K562 (cell line): ENCODE measurements around the gene GP2. TPM values are rescaled to one million over a fixed set of nuclear protein-coding genes. Genes with fewer than 3 reads are reported as not detected.

Experiments
- ATAC-seq: fragments of 200-7000 bp; cut with Tn5 transposase; 3 replicates; pipeline ENCODE4 v1.9.1; 2020; ENCODE audit warnings: moderate library complexity
- BruUV-seq: library from RNA; stranded (reverse); fragments of 400-500 nt; replicated peaks from 2 replicates; lab custom pipeline; 2021; lab: Mats Ljungman, UMichigan
- CTCF ChIA-PET: fragments of 300-600 bp; formaldehyde crosslinking; extraction: SDS; loops from one replicate; lab custom pipeline; 2021; ENCODE audit warnings: low intra/inter-chr PET ratio; lab: Yijun Ruan, JAX
- POLR2A ChIA-PET: fragments of 300-600, 350-650 bp; sonication (Branson Sonifier 250); formaldehyde crosslinking; extraction: SDS; loops from one replicate; lab custom pipeline; 2021; ENCODE audit warnings: antibody characterized with exemption, inconsistent platforms; lab: Yijun Ruan, JAX
- DNase-seq, 4 experiments: peaks; one replicate each; pipeline versions ENCODE4 v3.0.0 to v3.0.0-alpha.2; 2011 to 2018; ENCODE audit warnings: low spot score in 3 of 4, mixed read lengths in 3 of 4; ENCODE audit errors: extremely low read depth in 1 of 4
- FAIRE-seq: peaks from 2 replicates; lab custom pipeline; 2011; peaks lifted over from hg19 to GRCh38; lab: Jason Lieb, UNC
- H2AFZ ChIP-seq: 2 replicates; pipeline ENCODE4 v1.6.0; 2011; ENCODE audit warnings: low read depth, low read length, control low read depth, inconsistent platforms
- H3K27ac ChIP-seq: fragments of 200-600 bp; 3 replicates; pipeline ENCODE4 v1.8.0; 2011; ENCODE audit warnings: low read depth, mild to moderate bottlenecking, control low read depth, inconsistent platforms, low read length, moderate library complexity, mixed read lengths; ENCODE audit errors: extremely low read depth
- H3K27me3 ChIP-seq, 2 experiments: fragments of 300-600 bp in 1 of 2; 2 replicates in 1 of 2; 3 replicates in 1 of 2; pipeline versions ENCODE4 v1.6.0 to v1.8.0; 2011; ENCODE audit warnings: inconsistent platforms in 2 of 2, low read length in 2 of 2, mild to moderate bottlenecking in 1 of 2, mixed read lengths in 1 of 2, moderate library complexity in 1 of 2; ENCODE audit not compliant: control insufficient read depth in 2 of 2, insufficient read depth in 2 of 2
- H3K36me3 ChIP-seq: fragments of 300-600 bp; 3 replicates; pipeline ENCODE4 v1.8.0; 2011; ENCODE audit warnings: mild to moderate bottlenecking, low read length, inconsistent platforms; ENCODE audit not compliant: control insufficient read depth, insufficient read depth
- H3K4me1 ChIP-seq, 2 experiments: fragments of 200-600 bp in 1 of 2; replicated peaks in 1 of 2; 2 replicates in 1 of 2; 3 replicates in 1 of 2; pipeline versions ENCODE4 v1.5.1 to v1.8.0; 2011; ENCODE audit warnings: inconsistent platforms in 2 of 2, low read length in 2 of 2, mild to moderate bottlenecking in 1 of 2, mixed read lengths in 1 of 2, moderate library complexity in 1 of 2; ENCODE audit not compliant: control insufficient read depth in 2 of 2, insufficient read depth in 2 of 2
- H3K4me2 ChIP-seq: 2 replicates; pipeline ENCODE4 v1.6.1; 2011; ENCODE audit warnings: low read length, control low read depth, inconsistent platforms, mixed read lengths; ENCODE audit not compliant: insufficient read depth
- H3K4me3 ChIP-seq: fragments of 200-600 bp; sonication (generic), shearing (Covaris generic); 2 replicates; pipeline ENCODE4 v1.5.1; 2016; ENCODE audit warnings: control low read depth, inconsistent platforms
- H3K79me2 ChIP-seq: fragments of 200-600 bp; 3 replicates; pipeline ENCODE4 v1.8.0; 2011; ENCODE audit warnings: low read length, inconsistent platforms; ENCODE audit not compliant: control insufficient read depth, insufficient read depth
- H3K9ac ChIP-seq, 2 experiments: 2 replicates each; pipeline versions ENCODE4 v1.6.0 to v1.6.1; 2011; ENCODE audit warnings: low read depth in 2 of 2, low read length in 2 of 2, control low read depth in 1 of 2, inconsistent platforms in 1 of 2, mild to moderate bottlenecking in 1 of 2, mixed read lengths in 1 of 2; ENCODE audit not compliant: insufficient read depth in 1 of 2
- H3K9me1 ChIP-seq: one replicate; pipeline ENCODE4 v1.6.0; 2011; ENCODE audit warnings: inconsistent platforms, mild to moderate bottlenecking, low read length, moderate library complexity; ENCODE audit not compliant: control insufficient read depth, insufficient read depth
- H3K9me3 ChIP-seq: replicated peaks from 2 replicates; pipeline ENCODE4 v1.5.1; 2011; ENCODE audit warnings: low read depth, low read length, inconsistent platforms; ENCODE audit not compliant: control insufficient read depth, insufficient read depth
- H4K20me1 ChIP-seq: replicated peaks from 2 replicates; pipeline ENCODE4 v1.6.1; 2011; ENCODE audit warnings: low read length, inconsistent platforms, mixed read lengths; ENCODE audit not compliant: control insufficient read depth, insufficient read depth
- CTCF ChIP-seq, 3 experiments: IDR thresholded peaks in 2 of 3; conservative IDR thresholded peaks in 1 of 3; 2 replicates each; pipeline ENCODE4 v1.5.1; 2011 to 2012; ENCODE audit warnings: low read length in 3 of 3, mild to moderate bottlenecking in 3 of 3, control low read depth in 2 of 3, improper control_type of control experiment in 1 of 3, inconsistent platforms in 1 of 3, low read depth in 1 of 3, mixed read lengths in 1 of 3, moderate library complexity in 1 of 3; ENCODE audit not compliant: insufficient read depth in 2 of 3
- HMGN3 ChIP-seq: IDR thresholded peaks from 2 replicates; pipeline ENCODE4 v1.6.1; 2011; ENCODE audit warnings: borderline replicate concordance, low read depth, mild to moderate bottlenecking, mixed read lengths, low read length; ENCODE audit not compliant: insufficient read length; ENCODE audit errors: extremely low read depth
- MTF1 ChIP-seq: fragments of 250-450 bp; sonication (Bioruptor Pico); IDR thresholded peaks from 2 replicates; pipeline ENCODE4 v1.9.0; 2021; ENCODE audit warnings: moderate library complexity, mild to moderate bottlenecking, inconsistent platforms, borderline replicate concordance
- RERE ChIP-seq: sonication (generic); formaldehyde crosslinking; IDR thresholded peaks from 2 replicates; pipeline ENCODE4 v1.8.0; 2023; ENCODE audit warnings: missing genetic modification reagents, mild to moderate bottlenecking, borderline replicate concordance
- RNF219 ChIP-seq: fragments of 250-450 bp; sonication (Bioruptor Pico); IDR thresholded peaks from 2 replicates; pipeline ENCODE4 v1.5.0; 2022; ENCODE audit warnings: mild to moderate bottlenecking
- SMAD3 ChIP-seq: fragments of 450-650 bp; formaldehyde crosslinking; conservative IDR thresholded peaks from 2 replicates; pipeline ENCODE4 v1.4.0; 2020; ENCODE audit warnings: mild to moderate bottlenecking
- ZKSCAN1 ChIP-seq: fragments of 150-350 bp; IDR thresholded peaks from 2 replicates; pipeline ENCODE4 v1.6.1; 2016; ENCODE audit warnings: low read depth, low read length
- ZNF444 ChIP-seq: fragments of 250-450 bp; sonication (Bioruptor Pico); IDR thresholded peaks from 2 replicates; pipeline ENCODE4 v1.4.0; 2020; ENCODE audit warnings: mild to moderate bottlenecking, moderate library complexity
- ZNF561 ChIP-seq: fragments of 450-650 bp; formaldehyde crosslinking; conservative IDR thresholded peaks from 2 replicates; pipeline ENCODE4 v1.4.0; 2020; ENCODE audit warnings: mild to moderate bottlenecking, moderate library complexity
- WGBS: fragments of 100-300 bp; shearing (Covaris generic); methylation state at CpG from one replicate; pipeline ENCODE4 v1.1.6; 2016; ENCODE audit warnings: low coverage, mixed read lengths; ENCODE audit not compliant: insufficient coverage; ENCODE audit errors: missing lambda C conversion rate; 5-methylcytosine and 5-hydroxymethylcytosine counted together
- in situ Hi-C: fragments of 300-500 bp; cut with MboI; formaldehyde crosslinking; loops from 4 replicates; pipeline ENCODE4 v1.15.0; 2018; ENCODE audit warnings: inconsistent platforms, mixed read lengths
- intact Hi-C: fragments of 100-400 bp; cut with micrococcal nuclease; formaldehyde crosslinking; loops from 2 replicates; pipeline ENCODE4 v1.14.2; 2022
- polyA plus RNA-seq, 8 experiments: library from polyadenylated mRNA; depleted of rRNA in 4 of 8; stranded (reverse) in 5 of 8; unstranded in 3 of 8; fragments of >200 nt; fragmentation: Nextera tagmentation in 2 of 8; fragmentation: Illumina TruSeq in 1 of 8; extraction: Ambion mirVana in 2 of 8; extraction: Trizol in 1 of 8; gene quantifications; 2 replicates each; pipeline versions ENCODE4 v1.2.1 to v1.2.3, GENCODE V29; 2011 to 2014; ENCODE audit warnings: inconsistent platforms in 1 of 8, missing spikeins in 1 of 8
- total RNA-seq, 7 experiments: library from RNA; depleted of rRNA in 6 of 7; stranded (reverse); fragments of >200 nt in 6 of 7; fragmentation: Illumina TruSeq in 2 of 7; extraction: Trizol in 2 of 7; gene quantifications; 2 replicates each; pipeline versions ENCODE4 v1.2.1 to v1.2.3, GENCODE V29; 2011 to 2021; ENCODE audit warnings: low replicate concordance in 1 of 7

The GP2 gene
- total and polyA plus RNA-seq, 9 of the 15 experiments (the other 6 are each of a cell fraction or from before 2014, with no cell fraction given) = 5.9 TPM; not detected in 8

GRCh38 chr16:20359997-20360396 is 32.7 kb upstream of the GP2 start (continued):
- TF ChIP-seq CTCF (IDR thresholded peaks at IDR 0.05 in 2 of 3, conservative IDR thresholded peaks at IDR 0.05 in 1 of 3; ENCODE audit: insufficient read depth in 2 of 3, low read depth in 1 of 3, low read length in 3 of 3) (peak; percentile 46 to 65 (median 54)), HMGN3 (no peak)

GRCh38 chr16:20355114-20355782 is 27.9 kb upstream of the GP2 start:
- whole genome bisulfite sequencing = 3% methylated on average over 7 of the region's 7 CpGs
- no peak overlapping the region for H3K27ac ChIP-seq
- ChIA-PET POLR2A (no interaction called here), CTCF (no interaction called here)
- H3K9me1 ChIP-seq = no peaks in the 10 kb centered on the region
- in situ Hi-C loops = no loop called here
- DNase-seq = no peak
- H3K4me2 ChIP-seq = no peak overlapping the region
- FAIRE-seq = no peak
- H3K27me3 ChIP-seq = peaks cover 2 to 4% of the 10 kb centered on the region in 2 experiments; a peak in 2 of 5 replicates
- no TSS peak for BruUV-seq
- H4K20me1 ChIP-seq = no peaks in the 10 kb centered on the region
- no peaks in the 10 kb centered on the region for H3K79me2 ChIP-seq
- no peaks in the 10 kb centered on the region for H3K4me1 ChIP-seq
- H3K36me3 ChIP-seq = no peaks in the 10 kb centered on the region
- no peaks in the 10 kb centered on the region for H3K9me3 ChIP-seq
- intact Hi-C loops = no loop called here
- no peak overlapping the region for H3K9ac ChIP-seq
- ATAC-seq = no peak
- no peak overlapping the region for H3K4me3 ChIP-seq
- H2AFZ ChIP-seq = no peak overlapping the region
- TF ChIP-seq ZNF561 (CRISPR knock-in tag) (no peak), ZNF444 (CRISPR knock-in tag) (no peak), MTF1 (CRISPR knock-in tag) (no peak), ZKSCAN1 (no peak), RERE (CRISPR knock-in tag) (no peak), SMAD3 (CRISPR knock-in tag) (no peak), RNF219 (no peak)
